ENCODE data around the gene ZNF747.
A peak's percentile ranks its signal among the peaks of the same experiment; 100 is the strongest.

The ZNF747 gene

DNA sequence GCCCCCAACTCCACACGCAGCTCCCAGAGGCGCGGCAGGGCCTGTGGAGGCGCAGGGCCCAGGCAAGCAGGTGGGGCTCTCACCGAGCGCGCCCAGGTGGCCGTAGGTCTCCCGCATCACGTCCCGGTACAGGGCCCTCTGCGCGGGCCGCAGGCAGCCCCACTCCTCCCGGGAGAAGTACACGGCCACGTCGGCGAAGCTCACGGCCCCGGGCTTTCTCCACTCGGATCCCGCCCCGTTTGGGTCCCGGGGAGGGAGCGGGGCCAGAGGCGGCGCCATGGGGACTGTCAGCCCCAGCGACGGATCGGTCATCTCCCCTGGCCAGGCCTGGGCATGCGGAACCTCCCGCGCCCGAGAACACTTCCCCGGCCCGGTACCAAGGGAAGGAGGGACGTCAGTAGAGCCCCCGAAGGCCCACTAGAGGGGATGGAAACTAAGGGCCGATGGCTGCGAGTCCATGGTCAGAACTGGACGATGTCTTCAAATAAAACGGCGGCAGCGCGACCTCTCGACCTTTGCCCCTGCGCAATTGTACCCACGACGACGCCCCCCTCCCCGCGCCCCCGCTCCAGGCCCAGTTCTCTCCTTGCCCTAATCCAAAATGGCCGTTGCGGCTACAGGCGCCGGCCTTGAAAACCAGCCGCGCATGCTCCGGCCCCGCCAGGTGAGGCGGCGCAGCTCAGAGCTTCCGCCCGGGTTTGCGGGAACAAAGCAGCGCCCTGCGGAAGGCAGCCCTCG is at the start of gene ZNF747:
Gene ZNF747, minus strand, starts transcription at position 491 of the 738 bp plus-strand sequence. Its CDS starts 179 bp downstream, at position 312.
- H3K27me3 Mint-ChIP-seq: no peaks in the 10 kb centered on the region
- ATAC-seq: peak; percentile 91
- peak within 1 kb of the TSS; percentile 94 for H3K4me3 Mint-ChIP-seq
- peaks cover 14% of the 10 kb centered on the region for H3K36me3 Mint-ChIP-seq
- no peaks in the 10 kb centered on the region for H3K9me3 Mint-ChIP-seq
- peaks cover 38% of the 10 kb centered on the region for H3K4me1 Mint-ChIP-seq
- H3K27ac Mint-ChIP-seq: peak within 1 kb of the TSS; percentile 95

- Mint-ChIP-seq H3K27ac (no peak overlapping the region), H3K4me1 (peaks cover 14% of the 10 kb centered on the region), H3K9me3 (no peaks in the 10 kb centered on the region), H3K27me3 (no peaks in the 10 kb centered on the region), H3K4me3 (no peak overlapping the region), H3K36me3 (peaks cover 16% of the 10 kb centered on the region)
- ATAC-seq: no peak
These were observed 48.1 kb upstream of the ZNF747 start for GRCh38 chr16:30582611-30583340.

GRCh38 chr16:30581457-30581856 is 46.8 kb upstream of the ZNF747 start:
- H3K36me3 Mint-ChIP-seq: peaks cover 16% of the 10 kb centered on the region
- ATAC-seq: no peak
- no peak overlapping the region for H3K4me3 Mint-ChIP-seq
- peaks cover 14% of the 10 kb centered on the region for H3K4me1 Mint-ChIP-seq
- H3K9me3 Mint-ChIP-seq: no peaks in the 10 kb centered on the region
- no peak overlapping the region for H3K27ac Mint-ChIP-seq
- H3K27me3 Mint-ChIP-seq: no peaks in the 10 kb centered on the region

GRCh38 chr16:30574678-30575077 is 40.0 kb upstream of the ZNF747 start:
- no peaks in the 10 kb centered on the region for H3K9me3 Mint-ChIP-seq
- peaks cover 19% of the 10 kb centered on the region for H3K4me1 Mint-ChIP-seq
- no peaks in the 10 kb centered on the region for H3K27me3 Mint-ChIP-seq
- H3K4me3 Mint-ChIP-seq: no peak overlapping the region
- no peak for ATAC-seq
- no peaks in the 10 kb centered on the region for H3K36me3 Mint-ChIP-seq
- H3K27ac Mint-ChIP-seq: peak overlapping the region; percentile 26

DNA sequence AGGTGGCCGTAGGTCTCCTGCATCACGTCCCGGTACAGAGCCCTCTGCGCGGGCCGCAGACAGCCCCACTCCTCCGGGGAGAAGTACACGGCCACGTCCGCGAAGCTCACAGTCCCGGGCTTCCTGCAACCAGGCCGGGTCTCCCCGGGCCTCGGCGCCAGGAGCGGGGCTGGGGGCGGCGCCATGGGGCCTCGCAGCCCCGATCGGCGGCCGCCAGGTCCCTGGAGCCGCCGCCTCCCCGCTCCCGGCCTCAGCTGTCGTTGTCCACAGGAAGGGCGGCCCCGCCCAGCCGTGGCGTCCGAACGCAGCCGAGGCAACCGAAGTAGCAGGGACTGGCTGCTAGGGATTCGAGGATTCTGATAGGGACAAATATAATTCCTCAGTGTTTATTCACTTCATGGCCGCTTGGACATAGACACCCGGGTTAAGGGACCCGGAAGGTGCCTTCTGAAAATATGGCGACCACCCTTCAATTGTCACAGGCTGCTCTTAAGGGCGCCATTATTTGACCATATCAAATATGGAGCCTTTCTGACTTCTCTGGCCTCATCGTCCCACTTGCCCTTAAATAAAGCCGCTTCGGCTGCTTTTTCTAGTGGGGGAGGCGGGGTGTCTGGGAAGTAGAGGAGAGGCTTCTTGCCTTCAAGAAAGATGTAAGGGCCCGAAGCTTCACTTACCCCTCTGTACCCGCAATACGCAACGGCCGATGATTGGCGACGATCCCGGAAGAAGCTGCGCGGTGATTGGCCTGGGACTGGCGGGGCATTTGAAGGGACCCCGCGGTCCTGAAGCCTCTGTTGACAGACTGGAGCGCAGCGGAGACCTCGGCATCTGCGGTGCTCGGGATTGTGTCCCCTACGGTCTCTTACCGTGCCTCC is 37.0 kb upstream of the ZNF747 start, which contains the start of gene ZNF688:
Gene ZNF688, minus strand, starts transcription at position 270 of the 878 bp plus-strand sequence. Its CDS starts 85 bp downstream, at position 185.
- Mint-ChIP-seq H3K27me3 (no peaks in the 10 kb centered on the region), H3K36me3 (no peaks in the 10 kb centered on the region), H3K4me3 (peak within 1 kb of the TSS; percentile 89), H3K9me3 (no peaks in the 10 kb centered on the region), H3K4me1 (peaks cover 43% of the 10 kb centered on the region), H3K27ac (peak within 1 kb of the TSS; percentile 96)
- peak; percentile 95 for ATAC-seq

DNA sequence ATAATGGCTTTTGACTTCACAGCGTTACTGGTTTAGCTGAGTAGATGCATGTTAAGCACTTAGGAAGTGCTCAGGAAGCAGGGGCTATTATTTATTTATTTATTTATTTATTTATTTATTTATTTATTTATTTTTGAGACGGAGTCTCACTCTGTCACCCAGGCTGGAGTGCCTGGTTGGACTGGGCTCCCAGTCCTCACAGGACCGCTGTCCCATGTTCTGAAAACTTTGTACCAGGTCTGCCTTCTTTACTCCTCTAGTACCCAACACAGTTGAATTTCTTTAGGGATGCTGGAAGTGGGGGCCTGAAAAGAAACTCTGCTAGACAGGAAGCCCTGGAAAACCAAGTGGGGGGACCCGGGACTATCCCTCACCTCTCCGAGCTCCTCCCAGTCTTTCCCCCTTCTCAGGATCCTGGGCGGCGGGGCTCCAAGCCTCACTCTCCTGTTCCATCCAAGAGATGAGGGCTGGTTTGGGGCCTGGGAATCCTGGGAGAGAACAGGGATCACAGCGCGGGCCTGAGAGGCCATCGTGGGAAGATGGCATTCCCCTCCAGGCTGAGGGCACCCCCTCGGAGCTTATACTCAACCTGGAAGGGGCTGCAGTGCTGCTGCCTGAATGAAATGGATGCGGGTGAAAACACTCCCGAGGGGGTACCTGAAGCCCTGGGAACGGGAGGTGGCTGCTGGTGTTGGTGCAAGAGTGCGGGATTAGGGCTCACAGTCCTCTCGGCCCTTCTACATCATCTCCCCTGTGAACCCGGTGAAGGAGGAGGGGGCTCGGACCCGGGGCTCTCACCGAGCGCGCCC is 36.2 kb upstream of the ZNF747 start:
- H3K4me1 Mint-ChIP-seq: peaks cover 47% of the 10 kb centered on the region
- ATAC-seq: no peak

GRCh38 chr16:30569746-30570635 is 35.3 kb upstream of the ZNF747 start:
- Mint-ChIP-seq H3K27ac (no peak overlapping the region), H3K4me3 (no peak overlapping the region), H3K27me3 (no peaks in the 10 kb centered on the region), H3K9me3 (no peaks in the 10 kb centered on the region), H3K36me3 (no peaks in the 10 kb centered on the region), H3K4me1 (peaks cover 47% of the 10 kb centered on the region)
- no peak for ATAC-seq

More for the DNA sequence above, 36.2 kb upstream of the ZNF747 start:
- H3K4me3 Mint-ChIP-seq: peak overlapping the region; percentile 89
- H3K27me3 Mint-ChIP-seq: no peaks in the 10 kb centered on the region
- H3K9me3 Mint-ChIP-seq: no peaks in the 10 kb centered on the region
- peak overlapping the region; percentile 96 for H3K27ac Mint-ChIP-seq
- no peaks in the 10 kb centered on the region for H3K36me3 Mint-ChIP-seq

GRCh38 chr16:30569281-30569680 is 34.6 kb upstream of the ZNF747 start:
- H3K9me3 Mint-ChIP-seq: no peaks in the 10 kb centered on the region
- peaks cover 47% of the 10 kb centered on the region for H3K4me1 Mint-ChIP-seq
- no peaks in the 10 kb centered on the region for H3K27me3 Mint-ChIP-seq
- no peaks in the 10 kb centered on the region for H3K36me3 Mint-ChIP-seq
- H3K4me3 Mint-ChIP-seq: no peak overlapping the region
- ATAC-seq: no peak
- H3K27ac Mint-ChIP-seq: peak overlapping the region; percentile 24

GRCh38 chr16:30567991-30568638 is 33.5 kb upstream of the ZNF747 start:
- no peaks in the 10 kb centered on the region for H3K27me3 Mint-ChIP-seq
- H3K4me3 Mint-ChIP-seq: no peak overlapping the region
- peak overlapping the region; percentile 66 for H3K27ac Mint-ChIP-seq
- peaks cover 42% of the 10 kb centered on the region for H3K4me1 Mint-ChIP-seq
- H3K36me3 Mint-ChIP-seq: no peaks in the 10 kb centered on the region
- H3K9me3 Mint-ChIP-seq: no peaks in the 10 kb centered on the region
- peak; percentile 35 for ATAC-seq

DNA sequence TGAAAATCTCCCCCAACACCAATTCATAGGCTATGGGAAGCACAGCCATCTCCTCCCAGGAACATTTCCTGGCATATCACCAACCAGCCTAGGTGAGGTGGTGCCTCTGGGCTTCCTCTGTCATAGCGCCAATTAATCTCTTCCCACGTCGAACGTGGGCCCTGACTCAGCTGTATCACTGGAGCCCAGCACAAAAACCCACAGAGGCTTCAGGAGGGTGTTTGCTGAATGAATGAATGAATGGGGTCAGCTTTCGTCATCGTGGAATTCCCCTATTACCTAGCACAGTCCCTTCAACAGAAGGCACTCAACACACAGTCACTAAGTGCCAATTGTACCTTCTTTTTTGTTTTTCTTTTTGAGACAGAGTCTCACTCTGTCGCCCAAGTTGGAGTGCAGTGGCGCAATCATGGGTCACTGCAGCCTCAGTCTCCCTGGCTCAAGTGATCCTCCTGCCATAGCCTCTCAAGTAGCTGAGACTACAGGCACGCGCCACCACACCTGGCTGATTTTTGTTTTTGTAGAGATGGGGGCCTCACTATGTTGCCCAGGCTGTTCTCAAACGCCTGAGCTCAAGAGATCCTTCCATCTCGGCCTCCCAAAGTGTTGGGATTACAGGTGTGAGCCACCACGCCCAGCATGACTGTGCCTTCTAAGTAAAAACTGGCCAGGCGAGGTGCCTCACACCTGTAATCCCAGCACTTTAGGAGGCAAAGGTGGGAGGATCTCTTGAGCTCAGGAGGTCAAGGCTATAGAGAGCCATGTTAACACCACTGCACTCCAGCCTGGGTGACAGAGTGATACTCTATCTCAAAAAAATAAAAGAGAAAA is 32.7 kb upstream of the ZNF747 start:
- Mint-ChIP-seq H3K27ac (peak overlapping the region; percentile 66), H3K9me3 (no peaks in the 10 kb centered on the region), H3K27me3 (no peaks in the 10 kb centered on the region), H3K4me1 (peaks cover 38% of the 10 kb centered on the region), H3K36me3 (no peaks in the 10 kb centered on the region), H3K4me3 (no peak overlapping the region)
- no peak for ATAC-seq

DNA sequence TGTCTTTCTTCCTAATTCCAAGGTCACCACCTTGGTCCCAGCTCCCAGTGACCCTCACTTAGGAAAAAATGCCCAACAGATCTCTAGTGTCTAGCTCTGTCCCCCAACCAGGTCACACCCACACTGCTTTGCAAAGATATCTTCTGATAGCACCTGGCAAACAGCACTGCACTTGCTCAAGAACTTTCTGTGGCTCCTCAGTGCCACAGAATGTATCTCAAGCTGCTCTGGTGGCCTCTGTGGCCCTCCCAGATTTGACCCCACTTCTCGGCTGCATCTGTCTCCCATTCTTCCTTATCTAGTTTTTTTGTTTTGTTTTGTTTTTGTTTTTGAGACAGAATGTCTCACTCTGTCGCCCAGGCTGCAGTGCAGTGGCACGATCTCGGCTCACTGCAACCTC is 31.9 kb upstream of the ZNF747 start:
- H3K4me1 Mint-ChIP-seq: peaks cover 37% of the 10 kb centered on the region
- ATAC-seq: no peak
- H3K9me3 Mint-ChIP-seq: no peaks in the 10 kb centered on the region
- H3K27ac Mint-ChIP-seq: peak overlapping the region; percentile 66
- H3K4me3 Mint-ChIP-seq: no peak overlapping the region
- H3K27me3 Mint-ChIP-seq: no peaks in the 10 kb centered on the region
- no peaks in the 10 kb centered on the region for H3K36me3 Mint-ChIP-seq

DNA sequence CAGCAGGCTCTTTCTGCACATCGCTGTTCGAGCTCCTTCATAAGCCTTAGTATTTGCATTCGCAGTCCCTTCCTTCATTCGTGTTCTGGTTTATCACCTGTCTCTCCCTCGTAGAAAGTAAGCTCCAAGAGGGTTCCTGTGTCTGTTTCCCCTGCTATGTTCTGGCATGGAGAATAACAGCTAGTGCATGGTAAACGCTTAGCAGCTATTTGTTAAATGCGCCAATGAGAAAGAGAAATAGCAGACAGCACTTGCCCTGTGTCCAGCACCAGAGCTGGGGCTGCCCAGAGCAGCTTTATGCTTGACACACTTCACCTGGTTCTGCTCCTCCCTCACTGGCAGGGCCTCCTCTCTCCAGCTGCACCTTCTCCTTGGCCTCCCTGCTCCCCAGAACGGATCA is 31.3 kb upstream of the ZNF747 start:
- H3K4me3 Mint-ChIP-seq: no peak overlapping the region
- no peak for ATAC-seq

More for the DNA sequence above, 31.3 kb upstream of the ZNF747 start:
- no peaks in the 10 kb centered on the region for H3K36me3 Mint-ChIP-seq
- peaks cover 40% of the 10 kb centered on the region for H3K4me1 Mint-ChIP-seq
- no peaks in the 10 kb centered on the region for H3K9me3 Mint-ChIP-seq
- peak overlapping the region; percentile 66 for H3K27ac Mint-ChIP-seq
- H3K27me3 Mint-ChIP-seq: no peaks in the 10 kb centered on the region
